Muscle of leg (tissue), 11 donors: Measurements from ENCODE around the gene ZIC5. TPM values are rescaled to one million over a fixed set of nuclear protein-coding genes. Genes with fewer than 3 reads are reported as not detected.

Experiments
- DNase-seq: peaks from one replicate; pipeline ENCODE4 v3.0.0; 2013
- H3K27ac ChIP-seq: one replicate; pipeline ENCODE4 v1.5.1; 2013; ENCODE audit warnings: mild to moderate bottlenecking, low read length, control low read depth
- H3K27me3 ChIP-seq: one replicate; pipeline ENCODE4 v1.6.1; 2013; ENCODE audit warnings: low read length; ENCODE audit not compliant: control insufficient read depth, insufficient read depth
- H3K36me3 ChIP-seq: one replicate; pipeline ENCODE4 v1.6.1; 2013; ENCODE audit warnings: low read length; ENCODE audit not compliant: control insufficient read depth, insufficient read depth
- H3K4me1 ChIP-seq: one replicate; pipeline ENCODE4 v1.6.1; 2013; ENCODE audit warnings: low read length; ENCODE audit not compliant: control insufficient read depth, insufficient read depth
- H3K4me3 ChIP-seq: one replicate; pipeline ENCODE4 v1.5.1; 2013; ENCODE audit warnings: low read length, control low read depth
- H3K9me3 ChIP-seq: replicated peaks from 2 replicates; pipeline ENCODE4 v1.6.1; 2013; ENCODE audit warnings: low read depth, low read length; ENCODE audit not compliant: control insufficient read depth
- WGBS: methylation state at CpG from one replicate; pipeline ENCODE4 v1.1.5; 2013; ENCODE audit warnings: missing lambda C conversion rate; ENCODE audit not compliant: insufficient coverage; 5-methylcytosine and 5-hydroxymethylcytosine counted together
- polyA plus RNA-seq, 8 donors: library from polyadenylated mRNA; unstranded; fragments of 120-200 nt; gene quantifications; one replicate each; pipeline versions ENCODE4 v1.2.1 to v1.2.3, GENCODE V29; 2013; ENCODE audit warnings: inconsistent platforms in 1 of 8, low replicate concordance in 1 of 8; ENCODE audit not compliant: insufficient read length in 8 of 8, insufficient read depth in 1 of 8
- total RNA-seq: library from RNA; stranded (reverse); fragments of 120-200 nt; gene quantifications from one replicate; pipeline ENCODE4 v1.2.4, GENCODE V29; 2013

ZIC5 gene
- total and polyA plus RNA-seq, 9 donors = 0.03 TPM; not detected in 8

- 89% methylated on average over 2 of the region's 2 CpGs for WGBS
- H3K9me3 ChIP-seq = no peaks in the 10 kb centered on the region
- H3K27ac ChIP-seq = no peak overlapping the region
- DNase-seq = no peak
- peaks cover 22% of the 10 kb centered on the region for H3K27me3 ChIP-seq
- H3K4me3 ChIP-seq = no peak overlapping the region
- no peaks in the 10 kb centered on the region for H3K4me1 ChIP-seq
- H3K36me3 ChIP-seq = no peaks in the 10 kb centered on the region
Observed at GRCh38 chr13:99935772-99936171, 35.8 kb downstream of the ZIC5 start.

GRCh38 chr13:99932912-99933311 is 38.7 kb downstream of the ZIC5 start:
- Histone ChIP-seq H3K9me3 (no peaks in the 10 kb centered on the region), H3K27me3 (peaks cover 10% of the 10 kb centered on the region), H3K36me3 (no peaks in the 10 kb centered on the region), H3K4me3 (no peak overlapping the region), H3K4me1 (no peaks in the 10 kb centered on the region), H3K27ac (no peak overlapping the region)
- WGBS = 87% methylated on average over 2 of the region's 5 CpGs
- no peak for DNase-seq

- no peak overlapping the region for H3K4me3 ChIP-seq
- 73% methylated on average over 2 of the region's 5 CpGs for whole genome bisulfite sequencing
- H3K36me3 ChIP-seq = no peaks in the 10 kb centered on the region
- no peaks in the 10 kb centered on the region for H3K4me1 ChIP-seq
- no peak overlapping the region for H3K27ac ChIP-seq
- no peaks in the 10 kb centered on the region for H3K9me3 ChIP-seq
- DNase-seq = no peak
- peaks cover 20% of the 10 kb centered on the region for H3K27me3 ChIP-seq
Observed at GRCh38 chr13:99930925-99931324, 40.6 kb downstream of the ZIC5 start.

GRCh38 chr13:99929866-99930265 is 41.7 kb downstream of the ZIC5 start:
- H3K27ac ChIP-seq = no peak overlapping the region
- DNase-seq = no peak
- no peaks in the 10 kb centered on the region for H3K9me3 ChIP-seq
- peaks cover 26% of the 10 kb centered on the region for H3K27me3 ChIP-seq
- H3K36me3 ChIP-seq = no peaks in the 10 kb centered on the region
- H3K4me1 ChIP-seq = no peaks in the 10 kb centered on the region
- 71% methylated on average over 7 of the region's 7 CpGs for WGBS
- H3K4me3 ChIP-seq = no peak overlapping the region

GRCh38 chr13:99926014-99926731 is 45.4 kb downstream of the ZIC5 start:
- Histone ChIP-seq H3K9me3 (no peaks in the 10 kb centered on the region), H3K27ac (no peak overlapping the region), H3K4me1 (no peaks in the 10 kb centered on the region), H3K36me3 (no peaks in the 10 kb centered on the region), H3K4me3 (no peak overlapping the region), H3K27me3 (peaks cover 31% of the 10 kb centered on the region)
- DNase-seq = peak; percentile 11
- 50% methylated on average over 17 of the region's 29 CpGs for WGBS

- no peaks in the 10 kb centered on the region for H3K9me3 ChIP-seq
- DNase-seq = no peak
- no peak overlapping the region for H3K27ac ChIP-seq
- peaks cover 31% of the 10 kb centered on the region for H3K27me3 ChIP-seq
- no peaks in the 10 kb centered on the region for H3K36me3 ChIP-seq
- no peaks in the 10 kb centered on the region for H3K4me1 ChIP-seq
- no peak overlapping the region for H3K4me3 ChIP-seq
- WGBS = 94% methylated on average over 3 of the region's 6 CpGs
Observed at GRCh38 chr13:99923877-99924582, 47.5 kb downstream of the ZIC5 start.

- 79% methylated on average over 16 of the region's 20 CpGs for WGBS
- H3K27ac ChIP-seq = no peak overlapping the region
- H3K9me3 ChIP-seq = no peaks in the 10 kb centered on the region
- H3K27me3 ChIP-seq = peaks cover 35% of the 10 kb centered on the region
- H3K4me3 ChIP-seq = no peak overlapping the region
- no peak for DNase-seq
- no peaks in the 10 kb centered on the region for H3K4me1 ChIP-seq
- H3K36me3 ChIP-seq = no peaks in the 10 kb centered on the region
Observed at GRCh38 chr13:99922631-99923404, 48.7 kb downstream of the ZIC5 start.

GRCh38 chr13:99919132-99919531 is 52.4 kb downstream of the ZIC5 start:
- H3K9me3 ChIP-seq = no peaks in the 10 kb centered on the region
- H3K27me3 ChIP-seq = peaks cover 20% of the 10 kb centered on the region
- no peaks in the 10 kb centered on the region for H3K4me1 ChIP-seq
- no peak overlapping the region for H3K27ac ChIP-seq
- WGBS = 33% methylated on average over 2 of the region's 2 CpGs
- no peaks in the 10 kb centered on the region for H3K36me3 ChIP-seq
- DNase-seq = no peak
- H3K4me3 ChIP-seq = no peak overlapping the region

GRCh38 chr13:99916366-99917103 is 55.0 kb downstream of the ZIC5 start:
- peak; percentile 64 for DNase-seq

More at GRCh38 chr13:99916366-99917103, 55.0 kb downstream of the ZIC5 start:
- H3K9me3 ChIP-seq = no peaks in the 10 kb centered on the region
- no peak overlapping the region for H3K4me3 ChIP-seq
- H3K4me1 ChIP-seq = no peaks in the 10 kb centered on the region
- H3K27me3 ChIP-seq = peaks cover 33% of the 10 kb centered on the region
- 46% methylated on average over 2 of the region's 10 CpGs for WGBS
- no peak overlapping the region for H3K27ac ChIP-seq
- H3K36me3 ChIP-seq = no peaks in the 10 kb centered on the region
